K562 (cell line): ENCODE results near the gene LRRC37A3. TPM values are rescaled to one million over a fixed set of nuclear protein-coding genes. Genes with fewer than 3 reads are reported as not detected.

Experiments
- BCL6 ChIP-seq: fragments of 250-450 bp; sonication (Bioruptor Pico); IDR thresholded peaks from 2 replicates; pipeline ENCODE4 v1.4.0; 2020
- BRF2 ChIP-seq: IDR thresholded peaks from 3 replicates; pipeline ENCODE4 v1.6.1; 2011; ENCODE audit warnings: borderline replicate concordance, mild to moderate bottlenecking; ENCODE audit not compliant: insufficient read length, insufficient read depth
- CC2D1A ChIP-seq: fragments of 450-650 bp; IDR thresholded peaks from 2 replicates; pipeline ENCODE4 v1.6.1; 2017; ENCODE audit warnings: mild to moderate bottlenecking
- CEBPZ ChIP-seq: fragments of 150-350 bp; IDR thresholded peaks from 2 replicates; pipeline ENCODE4 v1.6.1; 2014; ENCODE audit warnings: low read depth, mild to moderate bottlenecking, low read length, borderline replicate concordance
- EGR1 ChIP-seq: fragments of 450-650 bp; conservative IDR thresholded peaks from 2 replicates; pipeline ENCODE4 v1.6.1; 2017; ENCODE audit warnings: mild to moderate bottlenecking
- FOXK2 ChIP-seq, 2 experiments: fragments of 450-650 bp; IDR thresholded peaks in 1 of 2; conservative IDR thresholded peaks in 1 of 2; 2 replicates each; pipeline ENCODE4 v1.6.1; 2016; ENCODE audit warnings: low read depth in 2 of 2, mild to moderate bottlenecking in 1 of 2
- FOXP1 ChIP-seq: sonication (generic); formaldehyde crosslinking; IDR thresholded peaks from 2 replicates; pipeline ENCODE4 v1.8.0; 2022; ENCODE audit warnings: mild to moderate bottlenecking, missing genetic modification reagents
- GTF2E2 ChIP-seq: fragments of 200-800 bp; sonication (Bioruptor generic); IDR thresholded peaks from 2 replicates; pipeline ENCODE4 v1.6.1; 2016; ENCODE audit warnings: missing genetic modification characterization, missing compliant biosample characterization
- HEY1 ChIP-seq: fragments of 250-450 bp; sonication (Bioruptor Pico); IDR thresholded peaks from 2 replicates; pipeline ENCODE4 v1.5.0; 2020; ENCODE audit warnings: mild to moderate bottlenecking, moderate library complexity, borderline replicate concordance
- HSF4 ChIP-seq: fragments of 250-450 bp; sonication (Bioruptor Pico); IDR thresholded peaks from 2 replicates; pipeline ENCODE4 v2.1.2; 2022; ENCODE audit warnings: mild to moderate bottlenecking, moderate library complexity, borderline replicate concordance
- PHB ChIP-seq: fragments of 250-450 bp; sonication (Bioruptor Pico); IDR thresholded peaks from 2 replicates; pipeline ENCODE4 v1.5.0; 2021
- POLR2G ChIP-seq: fragments of 200-400 bp; formaldehyde crosslinking; IDR thresholded peaks from 2 replicates; pipeline ENCODE4 v1.6.1; 2017; ENCODE audit warnings: low read depth, mild to moderate bottlenecking, antibody characterized with exemption, low read length, moderate library complexity
- PTRF ChIP-seq: fragments of 450-650 bp; IDR thresholded peaks from 2 replicates; pipeline ENCODE4 v1.6.1; 2016; ENCODE audit warnings: mild to moderate bottlenecking, missing genetic modification characterization, missing compliant biosample characterization
- RBM34 ChIP-seq: fragments of 200-400 bp; formaldehyde crosslinking; IDR thresholded peaks from 2 replicates; pipeline ENCODE4 v1.6.1; 2018; ENCODE audit warnings: low read length, borderline replicate concordance; ENCODE audit not compliant: insufficient read depth
- STAT5A ChIP-seq: IDR thresholded peaks from 2 replicates; pipeline ENCODE4 v1.6.1; 2012; ENCODE audit warnings: low read length, inconsistent platforms, borderline replicate concordance
- THRA ChIP-seq: fragments of 450-650 bp; IDR thresholded peaks from 2 replicates; pipeline ENCODE4 v1.6.1; 2017; ENCODE audit warnings: mild to moderate bottlenecking, moderate library complexity
- ZNF165 ChIP-seq: fragments of 250-450 bp; sonication (Bioruptor Pico); IDR thresholded peaks from 2 replicates; pipeline ENCODE4 v1.4.0; 2020; ENCODE audit warnings: borderline replicate concordance
- ZNF518B ChIP-seq: fragments of 250-450 bp; sonication (Bioruptor Pico); IDR thresholded peaks from 2 replicates; pipeline ENCODE4 v1.5.0; 2021; ENCODE audit warnings: mild to moderate bottlenecking, moderate library complexity
- ZNF77 ChIP-seq: fragments of 250-450 bp; sonication (Bioruptor Pico); IDR thresholded peaks from 2 replicates; pipeline ENCODE4 v1.5.0; 2020
- polyA plus RNA-seq, 8 experiments: library from polyadenylated mRNA; depleted of rRNA in 4 of 8; stranded (reverse) in 5 of 8; unstranded in 3 of 8; fragments of >200 nt; fragmentation: Nextera tagmentation in 2 of 8; fragmentation: Illumina TruSeq in 1 of 8; extraction: Ambion mirVana in 2 of 8; extraction: Trizol in 1 of 8; gene quantifications; 2 replicates each; pipeline versions ENCODE4 v1.2.1 to v1.2.3, GENCODE V29; 2011 to 2014; ENCODE audit warnings: inconsistent platforms in 1 of 8, missing spikeins in 1 of 8
- total RNA-seq, 7 experiments: library from RNA; depleted of rRNA in 6 of 7; stranded (reverse); fragments of >200 nt in 6 of 7; fragmentation: Illumina TruSeq in 2 of 7; extraction: Trizol in 2 of 7; gene quantifications; 2 replicates each; pipeline versions ENCODE4 v1.2.1 to v1.2.3, GENCODE V29; 2011 to 2021; ENCODE audit warnings: low replicate concordance in 1 of 7

LRRC37A3 gene
- total and polyA plus RNA-seq, 9 of the 15 experiments (the other 6 are each of a cell fraction or from before 2014, with no cell fraction given), result 0.14 to 5.9 (median 2.2) TPM

- TF ChIP-seq GTF2E2 (no peak), BRF2 (no peak), FOXP1 (CRISPR knock-in tag) (no peak), CEBPZ (no peak), CC2D1A (no peak), PHB (CRISPR knock-in tag) (no peak), HSF4 (CRISPR knock-in tag) (no peak), RBM34 (no peak), FOXK2 (conservative IDR thresholded peaks at IDR 0.05 in 1 of 2, IDR thresholded peaks at IDR 0.05 in 1 of 2; ENCODE audit: low read depth in 2 of 2) (no peak), HEY1 (CRISPR knock-in tag) (no peak), ZNF518B (CRISPR knock-in tag) (peak; percentile 33; the same call in 1 of the 2 replicates), PTRF (tag) (no peak), POLR2G (no peak), ZNF77 (no peak), BCL6 (no peak), STAT5A (no peak), EGR1 (no peak), ZNF165 (0 out of 2 replicates have a peak, but pooled peaks have one; percentile 28), THRA (no peak)
Observed at GRCh38 chr17:64920419-64921172, 1.3 kb upstream of the LRRC37A3 start (continued).
